ENCODE measurements around the gene CCDC88C.

DNA sequence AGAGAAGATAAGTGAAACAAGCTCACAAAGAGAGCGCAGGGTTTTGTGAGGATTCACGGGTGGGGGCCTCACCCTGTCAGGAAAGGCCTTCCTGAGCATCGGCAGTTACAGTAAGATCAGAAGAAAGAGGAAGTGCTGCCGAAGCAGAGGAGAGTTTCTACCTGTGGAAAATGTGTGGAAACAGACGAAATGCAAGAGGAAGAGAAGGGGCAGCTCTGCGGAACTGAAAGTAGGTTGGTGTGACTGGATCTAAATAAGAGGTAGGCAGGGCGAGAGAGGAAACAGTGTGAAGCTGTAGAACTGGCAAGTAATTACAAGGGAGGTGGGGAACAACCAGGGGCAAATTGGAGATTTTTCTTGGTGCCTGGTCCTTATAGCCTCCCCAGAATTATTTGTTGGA lies 175.8 kb downstream of the CCDC88C start:
- TF ChIP-seq, protein P1, sequence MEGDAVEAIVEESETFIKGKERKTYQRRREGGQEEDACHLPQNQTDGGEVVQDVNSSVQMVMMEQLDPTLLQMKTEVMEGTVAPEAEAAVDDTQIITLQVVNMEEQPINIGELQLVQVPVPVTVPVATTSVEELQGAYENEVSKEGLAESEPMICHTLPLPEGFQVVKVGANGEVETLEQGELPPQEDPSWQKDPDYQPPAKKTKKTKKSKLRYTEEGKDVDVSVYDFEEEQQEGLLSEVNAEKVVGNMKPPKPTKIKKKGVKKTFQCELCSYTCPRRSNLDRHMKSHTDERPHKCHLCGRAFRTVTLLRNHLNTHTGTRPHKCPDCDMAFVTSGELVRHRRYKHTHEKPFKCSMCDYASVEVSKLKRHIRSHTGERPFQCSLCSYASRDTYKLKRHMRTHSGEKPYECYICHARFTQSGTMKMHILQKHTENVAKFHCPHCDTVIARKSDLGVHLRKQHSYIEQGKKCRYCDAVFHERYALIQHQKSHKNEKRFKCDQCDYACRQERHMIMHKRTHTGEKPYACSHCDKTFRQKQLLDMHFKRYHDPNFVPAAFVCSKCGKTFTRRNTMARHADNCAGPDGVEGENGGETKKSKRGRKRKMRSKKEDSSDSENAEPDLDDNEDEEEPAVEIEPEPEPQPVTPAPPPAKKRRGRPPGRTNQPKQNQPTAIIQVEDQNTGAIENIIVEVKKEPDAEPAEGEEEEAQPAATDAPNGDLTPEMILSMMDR (IDR thresholded peaks at IDR 0.05) = no peak
- TF ChIP-seq ZFX (IDR thresholded peaks at IDR 0.05; ENCODE audit: borderline replicate concordance) = no peak

All from 22Rv1 (cell line).